Liver (tissue), 3 donors: ENCODE results near the gene NTNG1.

Experiments
- ATF3 ChIP-seq: IDR thresholded peaks from 2 replicates; pipeline ENCODE4 v1.6.1; 2016; ENCODE audit warnings: antibody characterized with exemption
- EGR1 ChIP-seq, 2 donors: IDR thresholded peaks; 2 replicates each; pipeline ENCODE4 v1.6.1; 2016 to 2018; ENCODE audit warnings: antibody characterized with exemption in 2 of 2, low read depth in 2 of 2
- HNF4G ChIP-seq: IDR thresholded peaks from 2 replicates; pipeline ENCODE4 v1.6.1; 2016; ENCODE audit warnings: antibody characterized with exemption
- MAX ChIP-seq: IDR thresholded peaks from 2 replicates; pipeline ENCODE4 v1.6.1; 2016; ENCODE audit warnings: antibody characterized with exemption
- RAD21 ChIP-seq, 2 donors: IDR thresholded peaks; 2 replicates each; pipeline ENCODE4 v1.6.1; 2016; ENCODE audit warnings: antibody characterized with exemption in 2 of 2, mild to moderate bottlenecking in 2 of 2
- REST ChIP-seq: IDR thresholded peaks from 2 replicates; pipeline ENCODE4 v1.6.1; 2016; ENCODE audit warnings: antibody characterized with exemption, mild to moderate bottlenecking
- RXRA ChIP-seq, 2 donors: IDR thresholded peaks; 2 replicates each; pipeline ENCODE4 v1.6.1; 2017 to 2018; ENCODE audit warnings: antibody characterized with exemption in 2 of 2, mild to moderate bottlenecking in 1 of 2
- SP1 ChIP-seq: IDR thresholded peaks from 2 replicates; pipeline ENCODE4 v1.6.1; 2018; ENCODE audit warnings: antibody characterized with exemption, mild to moderate bottlenecking
- TAF1 ChIP-seq: conservative IDR thresholded peaks from 2 replicates; pipeline ENCODE4 v1.6.1; 2016; ENCODE audit warnings: antibody characterized with exemption, mild to moderate bottlenecking
- YY1 ChIP-seq: IDR thresholded peaks from 2 replicates; pipeline ENCODE4 v1.6.1; 2016; ENCODE audit warnings: antibody characterized with exemption, mild to moderate bottlenecking
- ZBTB33 ChIP-seq: IDR thresholded peaks from 2 replicates; pipeline ENCODE4 v1.6.1; 2016; ENCODE audit warnings: antibody characterized with exemption
- TF ChIP-seq, protein P1 (sequence below): fragments of 150-350 bp; IDR thresholded peaks from 2 replicates; pipeline ENCODE4 v1.5.1; 2017; ENCODE audit warnings: improper control_type of control experiment, low read depth, low read length; ENCODE audit not compliant: missing input control
- donor health status: healthy.
- donor health status: healthy.

- TF ChIP-seq, protein P1, sequence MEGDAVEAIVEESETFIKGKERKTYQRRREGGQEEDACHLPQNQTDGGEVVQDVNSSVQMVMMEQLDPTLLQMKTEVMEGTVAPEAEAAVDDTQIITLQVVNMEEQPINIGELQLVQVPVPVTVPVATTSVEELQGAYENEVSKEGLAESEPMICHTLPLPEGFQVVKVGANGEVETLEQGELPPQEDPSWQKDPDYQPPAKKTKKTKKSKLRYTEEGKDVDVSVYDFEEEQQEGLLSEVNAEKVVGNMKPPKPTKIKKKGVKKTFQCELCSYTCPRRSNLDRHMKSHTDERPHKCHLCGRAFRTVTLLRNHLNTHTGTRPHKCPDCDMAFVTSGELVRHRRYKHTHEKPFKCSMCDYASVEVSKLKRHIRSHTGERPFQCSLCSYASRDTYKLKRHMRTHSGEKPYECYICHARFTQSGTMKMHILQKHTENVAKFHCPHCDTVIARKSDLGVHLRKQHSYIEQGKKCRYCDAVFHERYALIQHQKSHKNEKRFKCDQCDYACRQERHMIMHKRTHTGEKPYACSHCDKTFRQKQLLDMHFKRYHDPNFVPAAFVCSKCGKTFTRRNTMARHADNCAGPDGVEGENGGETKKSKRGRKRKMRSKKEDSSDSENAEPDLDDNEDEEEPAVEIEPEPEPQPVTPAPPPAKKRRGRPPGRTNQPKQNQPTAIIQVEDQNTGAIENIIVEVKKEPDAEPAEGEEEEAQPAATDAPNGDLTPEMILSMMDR: no peak
- TF ChIP-seq REST (no peak), EGR1 (IDR thresholded peaks at IDR 0.05; ENCODE audit: low read depth in 2 of 2) (no peak), SP1 (no peak), ZBTB33 (no peak), RAD21 (IDR thresholded peaks at IDR 0.05) (no peak), MAX (no peak), RXRA (IDR thresholded peaks at IDR 0.05) (no peak), TAF1 (no peak), YY1 (no peak), ATF3 (no peak), HNF4G (no peak)
These were observed 102.6 kb downstream of the NTNG1 start for GRCh38 chr1:107243461-107243860.
